Calu3 (cell line): Measurements from ENCODE around the gene CKAP5. TPM values are rescaled to one million over a fixed set of nuclear protein-coding genes. Genes with fewer than 3 reads are reported as not detected.
A peak's percentile ranks its signal among the peaks of the same experiment; 100 is the strongest.

Experiments used
- BruUV-seq: library from RNA; stranded (reverse); fragments of 400-500 nt; replicated peaks from 2 replicates; lab custom pipeline; 2021; lab: Mats Ljungman, UMichigan
- CTCF ChIA-PET: fragments of 300-600 bp; sonication (Branson Sonifier 250); formaldehyde crosslinking; loops from one replicate; lab custom pipeline; 2022; ENCODE audit warnings: antibody characterized with exemption; lab: Charles Lee
- DNase-seq: peaks from one replicate; pipeline ENCODE4 v3.0.0; 2022
- H3K27ac Mint-ChIP-seq: one replicate; pipeline ENCODE4 v1.8.0; 2022; ENCODE audit warnings: mixed read lengths; ENCODE audit not compliant: unreplicated experiment
- H3K27me3 Mint-ChIP-seq: one replicate; pipeline ENCODE4 v1.8.0; 2022; ENCODE audit warnings: mixed read lengths; ENCODE audit not compliant: unreplicated experiment
- H3K36me3 Mint-ChIP-seq: one replicate; pipeline ENCODE4 v1.8.0; 2022; ENCODE audit warnings: mild to moderate bottlenecking, moderate library complexity, mixed read lengths; ENCODE audit not compliant: insufficient read depth, unreplicated experiment
- H3K4me1 Mint-ChIP-seq: one replicate; pipeline ENCODE4 v1.8.0; 2022; ENCODE audit warnings: mild to moderate bottlenecking, low read depth, mixed read lengths; ENCODE audit not compliant: unreplicated experiment
- H3K4me3 Mint-ChIP-seq: one replicate; pipeline ENCODE4 v1.8.0; 2022; ENCODE audit warnings: mild to moderate bottlenecking, low read depth, moderate library complexity, mixed read lengths; ENCODE audit not compliant: unreplicated experiment
- H3K9me3 Mint-ChIP-seq: one replicate; pipeline ENCODE4 v1.8.0; 2022; ENCODE audit warnings: low read depth, mixed read lengths; ENCODE audit not compliant: unreplicated experiment
- intact Hi-C: fragments of 100-400 bp; cut with micrococcal nuclease; formaldehyde crosslinking; loops from one replicate; pipeline ENCODE4 v1.10.0; 2022; ENCODE audit not compliant: unreplicated experiment
- total RNA-seq: library from RNA; stranded (reverse); gene quantifications from 2 replicates; pipeline ENCODE4 v1.2.3, GENCODE V29; 2022
- TF ChIP-seq, protein P1 (sequence below): fragments of 200-600 bp; IDR thresholded peaks from one replicate; pipeline ENCODE4 v1.8.0; 2022; ENCODE audit warnings: antibody characterized with exemption; ENCODE audit not compliant: unreplicated experiment

CKAP5 gene
- total RNA-seq, 1 experiment from 2014 or later = 140 TPM

DNA sequence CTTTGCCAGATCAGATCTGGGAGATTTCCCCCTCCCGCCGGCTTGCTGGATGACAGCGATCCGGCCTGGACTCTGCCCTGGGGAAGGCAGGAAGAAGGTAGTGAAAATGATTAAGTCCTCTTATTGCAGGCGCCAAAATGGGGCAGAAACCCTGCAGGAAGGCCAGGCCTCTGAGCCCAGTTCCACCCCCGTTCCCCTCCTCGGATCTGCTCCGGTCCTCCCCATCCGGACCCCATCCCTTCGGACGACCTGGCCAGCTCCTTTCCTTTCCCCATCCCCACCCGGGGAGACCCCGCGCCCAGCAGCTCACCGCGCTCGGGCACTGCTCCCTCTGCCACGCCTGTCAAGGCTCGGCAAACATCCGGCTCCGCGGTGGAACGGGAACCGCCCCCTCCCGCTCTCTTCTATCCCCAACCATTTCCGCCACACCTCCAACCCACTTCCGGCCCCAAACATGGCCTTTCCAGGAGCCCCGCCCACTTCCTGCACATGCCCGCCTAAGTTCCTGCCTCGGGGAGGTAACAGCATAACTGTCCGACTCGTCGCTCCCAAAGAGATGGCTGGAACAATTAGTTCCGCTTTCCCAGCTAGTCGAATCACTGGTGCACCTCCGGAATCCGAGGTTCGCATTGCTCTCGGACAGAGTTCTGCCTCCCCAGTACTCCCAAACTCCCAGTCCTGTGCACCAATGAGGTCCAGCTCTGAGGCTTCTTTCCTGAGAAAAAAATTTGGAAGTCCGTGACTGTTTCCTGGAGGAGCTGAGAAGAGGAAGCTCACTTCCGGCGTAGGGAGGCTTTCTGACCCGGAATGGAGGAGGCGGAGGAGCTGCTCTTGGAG lies 145.6 kb downstream of the CKAP5 start, which contains the start of the genes ARHGAP1 and ZNF408:
Gene ARHGAP1, minus strand, starts transcription at position 379 of the 837 bp plus-strand sequence. CDS start 4,512 bp downstream, outside the sequence.
Gene ZNF408, plus strand, starts transcription at position 791 of the 837 bp plus-strand sequence. Its CDS starts 17 bp downstream, at position 808.
- Mint-ChIP-seq H3K27me3 (no peaks in the 10 kb centered on the region), H3K4me3 (peak within 1 kb of the TSS; percentile 98), H3K36me3 (peaks cover 47% of the 10 kb centered on the region), H3K27ac (peak within 1 kb of the TSS; percentile 97), H3K9me3 (no peaks in the 10 kb centered on the region), H3K4me1 (peaks cover 10% of the 10 kb centered on the region)
- BruUV-seq = no TSS peak
- intact Hi-C loops = no loop called here
- CTCF ChIA-PET = interaction anchor here (0.7 kb wide), 1 partner anchor 10 kb away, joined by 3 read pairs; no protein-coding TSS in a partner anchor
- DNase-seq = peak; percentile 99
- TF ChIP-seq, protein P1, sequence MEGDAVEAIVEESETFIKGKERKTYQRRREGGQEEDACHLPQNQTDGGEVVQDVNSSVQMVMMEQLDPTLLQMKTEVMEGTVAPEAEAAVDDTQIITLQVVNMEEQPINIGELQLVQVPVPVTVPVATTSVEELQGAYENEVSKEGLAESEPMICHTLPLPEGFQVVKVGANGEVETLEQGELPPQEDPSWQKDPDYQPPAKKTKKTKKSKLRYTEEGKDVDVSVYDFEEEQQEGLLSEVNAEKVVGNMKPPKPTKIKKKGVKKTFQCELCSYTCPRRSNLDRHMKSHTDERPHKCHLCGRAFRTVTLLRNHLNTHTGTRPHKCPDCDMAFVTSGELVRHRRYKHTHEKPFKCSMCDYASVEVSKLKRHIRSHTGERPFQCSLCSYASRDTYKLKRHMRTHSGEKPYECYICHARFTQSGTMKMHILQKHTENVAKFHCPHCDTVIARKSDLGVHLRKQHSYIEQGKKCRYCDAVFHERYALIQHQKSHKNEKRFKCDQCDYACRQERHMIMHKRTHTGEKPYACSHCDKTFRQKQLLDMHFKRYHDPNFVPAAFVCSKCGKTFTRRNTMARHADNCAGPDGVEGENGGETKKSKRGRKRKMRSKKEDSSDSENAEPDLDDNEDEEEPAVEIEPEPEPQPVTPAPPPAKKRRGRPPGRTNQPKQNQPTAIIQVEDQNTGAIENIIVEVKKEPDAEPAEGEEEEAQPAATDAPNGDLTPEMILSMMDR = no peak

DNA sequence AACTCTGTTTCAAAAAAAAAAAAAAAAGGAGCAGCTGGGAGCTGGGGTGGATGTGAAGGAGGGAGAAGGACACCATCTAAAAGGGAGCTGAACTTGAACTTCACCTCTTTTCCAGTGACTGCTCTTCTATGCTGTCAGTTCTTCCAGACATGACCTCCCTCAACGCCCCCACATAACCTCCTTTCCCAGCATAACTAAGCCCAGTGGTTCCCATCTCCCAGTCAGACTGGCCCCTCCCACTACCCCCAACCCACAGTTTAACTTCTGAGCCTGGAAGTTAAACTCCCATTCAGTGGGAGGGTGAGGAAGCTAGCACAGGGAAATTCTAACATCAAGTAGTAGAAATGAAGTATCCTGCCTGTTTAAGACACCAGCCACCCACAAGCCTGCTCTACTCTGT lies 147.5 kb downstream of the CKAP5 start:
- DNase-seq = no peak
- Mint-ChIP-seq H3K27ac (no peak overlapping the region), H3K4me3 (no peak overlapping the region), H3K4me1 (peaks cover 10% of the 10 kb centered on the region), H3K36me3 (peaks cover 39% of the 10 kb centered on the region), H3K9me3 (no peaks in the 10 kb centered on the region), H3K27me3 (no peaks in the 10 kb centered on the region)
- intact Hi-C loops = no loop called here
- no TSS peak for BruUV-seq
- CTCF ChIA-PET = interaction anchor here (1.2 kb wide), 1 partner anchor 9 kb away, joined by 3 read pairs; no protein-coding TSS in a partner anchor
- TF ChIP-seq, protein P1 = no peak

DNA sequence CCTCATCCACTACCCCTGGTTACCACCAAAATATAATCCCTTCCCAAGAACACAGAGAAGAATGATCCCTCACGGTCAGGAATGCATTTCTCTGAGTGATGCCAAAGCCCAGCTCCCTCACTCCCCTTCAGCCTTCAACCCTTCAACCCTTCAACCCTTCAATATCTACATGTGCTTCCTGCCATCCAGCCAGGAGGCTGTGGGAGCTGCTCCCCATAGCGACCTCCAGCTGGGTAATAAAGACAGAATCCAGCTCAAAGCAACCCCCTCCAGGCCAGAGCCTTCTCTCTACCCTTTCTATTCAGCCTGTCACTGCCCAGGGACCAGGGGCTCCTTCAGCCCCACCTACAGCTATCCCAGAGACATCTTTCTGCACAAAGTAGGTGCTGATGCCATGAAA lies 148.4 kb downstream of the CKAP5 start:
- BruUV-seq = no TSS peak
- Mint-ChIP-seq H3K4me3 (no peak overlapping the region), H3K9me3 (no peaks in the 10 kb centered on the region), H3K27me3 (no peaks in the 10 kb centered on the region), H3K4me1 (peaks cover 10% of the 10 kb centered on the region), H3K36me3 (peaks cover 36% of the 10 kb centered on the region), H3K27ac (no peak overlapping the region)
- intact Hi-C loops = no loop called here
- TF ChIP-seq, protein P1 = no peak
- CTCF ChIA-PET = interaction anchor here (1.2 kb wide), 1 partner anchor 8 kb away, joined by 3 read pairs; no protein-coding TSS in a partner anchor
- no peak for DNase-seq

DNA sequence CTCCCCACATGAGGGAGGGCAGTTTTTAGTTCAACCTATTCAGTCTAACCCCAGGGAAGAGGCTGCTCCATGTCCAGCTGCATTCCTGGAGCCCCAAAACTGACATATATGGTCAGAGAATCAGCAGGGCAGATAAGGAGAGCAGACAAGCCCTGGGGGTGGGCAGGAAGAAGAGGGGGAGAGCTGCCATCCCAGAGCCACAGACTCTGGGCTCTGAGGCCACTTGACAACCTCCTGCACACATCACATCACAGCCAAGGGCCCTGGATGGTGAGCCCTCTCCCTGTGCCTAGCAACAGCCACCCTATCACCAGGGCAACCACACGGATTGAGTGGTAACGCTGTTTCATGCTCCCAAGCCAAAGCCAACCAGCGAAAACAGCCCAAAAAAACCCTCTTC lies 148.8 kb downstream of the CKAP5 start:
- intact Hi-C loops = no loop called here
- CTCF ChIA-PET = no interaction called here
- BruUV-seq = no TSS peak
- DNase-seq = no peak
- H3K4me3 Mint-ChIP-seq = no peak overlapping the region
- H3K27me3 Mint-ChIP-seq = no peaks in the 10 kb centered on the region
- H3K27ac Mint-ChIP-seq = no peak overlapping the region
- peaks cover 10% of the 10 kb centered on the region for H3K4me1 Mint-ChIP-seq
- TF ChIP-seq, protein P1 = no peak
- no peaks in the 10 kb centered on the region for H3K9me3 Mint-ChIP-seq
- H3K36me3 Mint-ChIP-seq = peaks cover 32% of the 10 kb centered on the region
